Neutrophil (primary cell): Measurements from ENCODE around the gene SYNGR4.
"Not testable (repeated sequence)": the region's sequence is repeated elsewhere in the genome, so short reads cannot be mapped to it uniquely, and the experiment has no call there.

ENCODE experiments used
- H3K27ac ChIP-seq: fragments of 200-600 bp; sonication (generic); 2 replicates; pipeline ENCODE4 v1.5.1; 2016; ENCODE audit warnings: mild to moderate bottlenecking, moderate library complexity
- H3K27me3 ChIP-seq: fragments of 200-600 bp; sonication (generic); 2 replicates; pipeline ENCODE4 v1.6.0; 2016; ENCODE audit warnings: mild to moderate bottlenecking
- H3K36me3 ChIP-seq: fragments of 200-600 bp; sonication (generic); 2 replicates; pipeline ENCODE4 v1.5.1; 2017
- H3K4me1 ChIP-seq, 2 experiments: fragments of 200-600 bp in 1 of 2; sonication (generic) in 1 of 2; 1 replicate in 1 of 2; 2 replicates in 1 of 2; pipeline versions ENCODE4 v1.5.1 to v1.6.1; 2013 to 2016; ENCODE audit warnings: low read depth in 1 of 2, low read length in 1 of 2, mild to moderate bottlenecking in 1 of 2, moderate library complexity in 1 of 2; ENCODE audit not compliant: control insufficient read depth in 1 of 2, insufficient read depth in 1 of 2
- H3K4me3 ChIP-seq, 2 experiments: fragments of 200-600 bp in 1 of 2; sonication (generic) in 1 of 2; 1 replicate in 1 of 2; 2 replicates in 1 of 2; pipeline ENCODE4 v1.5.1; 2013 to 2016; ENCODE audit warnings: low read depth in 1 of 2, low read length in 1 of 2, mild to moderate bottlenecking in 1 of 2, moderate library complexity in 1 of 2
- H3K9me3 ChIP-seq: fragments of 200-600 bp; sonication (generic); 2 replicates; pipeline ENCODE4 v1.5.1; 2016
- TF ChIP-seq, protein P1 (sequence below): fragments of 200-600 bp; sonication (generic); IDR thresholded peaks from 2 replicates; pipeline ENCODE4 v1.5.1; 2016; ENCODE audit warnings: antibody characterized with exemption

Gene SYNGR4, protein sequence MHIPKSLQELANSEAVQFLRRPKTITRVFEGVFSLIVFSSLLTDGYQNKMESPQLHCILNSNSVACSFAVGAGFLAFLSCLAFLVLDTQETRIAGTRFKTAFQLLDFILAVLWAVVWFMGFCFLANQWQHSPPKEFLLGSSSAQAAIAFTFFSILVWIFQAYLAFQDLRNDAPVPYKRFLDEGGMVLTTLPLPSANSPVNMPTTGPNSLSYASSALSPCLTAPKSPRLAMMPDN

DNA sequence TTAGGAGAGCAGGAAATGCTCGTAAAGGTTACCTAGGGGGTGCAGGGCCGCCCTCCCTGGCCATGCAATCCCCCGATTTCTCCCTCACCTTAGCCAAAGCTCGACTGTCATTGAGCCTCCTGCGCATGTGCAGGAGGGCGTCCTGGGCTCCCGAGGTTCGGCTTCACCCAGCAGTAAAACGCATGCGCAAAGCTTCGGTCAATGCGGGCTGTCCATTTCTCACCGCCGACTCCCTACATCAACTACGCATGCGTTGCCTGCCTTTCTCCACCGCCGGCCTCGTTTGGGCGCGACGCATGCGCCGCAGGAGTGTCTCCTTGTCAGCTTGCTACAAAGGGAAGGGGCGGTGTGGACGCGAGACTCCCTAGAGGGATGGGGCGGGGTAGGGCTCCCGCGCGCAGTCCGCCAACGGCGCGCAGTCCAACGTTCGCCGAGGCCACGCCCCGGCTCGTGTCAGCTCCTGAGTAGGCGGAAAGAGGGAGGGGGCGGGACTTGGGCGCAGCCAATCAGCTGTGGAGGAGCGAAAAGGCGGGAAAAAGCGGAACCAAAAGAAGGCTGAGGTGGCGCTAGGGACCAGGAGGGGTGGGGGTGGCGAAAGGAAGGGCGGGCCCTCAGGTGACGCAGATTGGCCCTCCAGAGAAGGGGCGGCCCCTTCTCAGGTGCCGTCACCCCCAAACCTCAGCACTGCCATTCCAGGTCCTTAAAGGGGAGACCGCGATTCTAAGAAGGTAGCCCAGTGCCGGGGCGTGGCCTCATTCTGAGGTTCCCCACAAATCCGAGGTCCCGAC lies at the start of gene SYNGR4, which contains the start of gene TMEM143:
Gene SYNGR4 (plus strand): TSS at position 558 of the 788 bp plus-strand sequence. CDS start 1,476 bp downstream, outside the sequence.
Gene TMEM143 (minus strand): TSS at position 131 of the 788 bp plus-strand sequence. CDS start 20 bp downstream, at position 111.
- Histone ChIP-seq H3K27ac (peak within 1 kb of the TSS; percentile 89), H3K4me1 (peaks cover 18 to 19% of the 10 kb centered on the region in 2 experiments), H3K36me3 (no peaks in the 10 kb centered on the region), H3K9me3 (no peaks in the 10 kb centered on the region), H3K4me3 (peak within 1 kb of the TSS; percentile 79 to 85), H3K27me3 (no peaks in the 10 kb centered on the region)
- TF ChIP-seq, protein P1, sequence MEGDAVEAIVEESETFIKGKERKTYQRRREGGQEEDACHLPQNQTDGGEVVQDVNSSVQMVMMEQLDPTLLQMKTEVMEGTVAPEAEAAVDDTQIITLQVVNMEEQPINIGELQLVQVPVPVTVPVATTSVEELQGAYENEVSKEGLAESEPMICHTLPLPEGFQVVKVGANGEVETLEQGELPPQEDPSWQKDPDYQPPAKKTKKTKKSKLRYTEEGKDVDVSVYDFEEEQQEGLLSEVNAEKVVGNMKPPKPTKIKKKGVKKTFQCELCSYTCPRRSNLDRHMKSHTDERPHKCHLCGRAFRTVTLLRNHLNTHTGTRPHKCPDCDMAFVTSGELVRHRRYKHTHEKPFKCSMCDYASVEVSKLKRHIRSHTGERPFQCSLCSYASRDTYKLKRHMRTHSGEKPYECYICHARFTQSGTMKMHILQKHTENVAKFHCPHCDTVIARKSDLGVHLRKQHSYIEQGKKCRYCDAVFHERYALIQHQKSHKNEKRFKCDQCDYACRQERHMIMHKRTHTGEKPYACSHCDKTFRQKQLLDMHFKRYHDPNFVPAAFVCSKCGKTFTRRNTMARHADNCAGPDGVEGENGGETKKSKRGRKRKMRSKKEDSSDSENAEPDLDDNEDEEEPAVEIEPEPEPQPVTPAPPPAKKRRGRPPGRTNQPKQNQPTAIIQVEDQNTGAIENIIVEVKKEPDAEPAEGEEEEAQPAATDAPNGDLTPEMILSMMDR: peak; percentile 50

DNA sequence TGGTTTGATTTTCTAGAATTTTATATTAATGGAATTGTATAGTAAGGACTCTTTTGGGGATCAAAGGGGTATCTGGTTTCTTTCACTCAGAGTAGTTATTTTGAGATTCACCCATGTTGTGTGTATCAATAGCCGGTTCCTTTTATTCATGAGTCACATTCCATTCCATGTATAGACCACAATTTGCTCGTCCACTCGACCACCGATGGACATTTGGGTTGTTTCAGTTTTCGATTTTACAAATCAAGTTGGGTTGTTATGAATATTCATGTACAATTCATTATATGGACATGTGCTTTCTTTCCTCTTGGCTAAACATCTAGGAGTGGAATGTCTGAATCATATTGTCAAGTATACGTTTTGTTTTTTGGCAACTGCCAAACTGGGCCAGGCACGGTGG lies 48.5 kb upstream of the SYNGR4 start:
- Histone ChIP-seq H3K4me3 (no peak overlapping the region), H3K27me3 (no peaks in the 10 kb centered on the region), H3K9me3 (no peaks in the 10 kb centered on the region), H3K36me3 (no peaks in the 10 kb centered on the region), H3K27ac (no peak overlapping the region), H3K4me1 (peaks cover 10 to 12% of the 10 kb centered on the region in 2 experiments)
- TF ChIP-seq, protein P1: no peak

DNA sequence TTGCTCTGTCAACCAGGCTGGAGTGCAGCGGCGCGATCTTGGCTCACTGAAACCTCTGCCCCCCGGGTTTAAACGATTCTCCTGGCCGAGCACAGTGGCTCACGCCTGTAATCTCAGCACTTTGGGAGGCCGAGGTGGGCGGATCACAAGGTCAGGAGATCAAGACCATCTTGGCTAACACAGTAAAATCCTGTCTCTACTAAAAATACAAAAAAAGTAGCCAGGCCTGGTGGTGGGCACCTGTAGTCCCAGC lies 46.5 kb upstream of the SYNGR4 start:
- not testable (repeated sequence) for H3K27ac ChIP-seq, H3K36me3 ChIP-seq, H3K9me3 ChIP-seq, H3K4me3 ChIP-seq, H3K27me3 ChIP-seq
- H3K4me1 ChIP-seq: peaks cover 24 to 29% of the 10 kb centered on the region in 2 experiments

DNA sequence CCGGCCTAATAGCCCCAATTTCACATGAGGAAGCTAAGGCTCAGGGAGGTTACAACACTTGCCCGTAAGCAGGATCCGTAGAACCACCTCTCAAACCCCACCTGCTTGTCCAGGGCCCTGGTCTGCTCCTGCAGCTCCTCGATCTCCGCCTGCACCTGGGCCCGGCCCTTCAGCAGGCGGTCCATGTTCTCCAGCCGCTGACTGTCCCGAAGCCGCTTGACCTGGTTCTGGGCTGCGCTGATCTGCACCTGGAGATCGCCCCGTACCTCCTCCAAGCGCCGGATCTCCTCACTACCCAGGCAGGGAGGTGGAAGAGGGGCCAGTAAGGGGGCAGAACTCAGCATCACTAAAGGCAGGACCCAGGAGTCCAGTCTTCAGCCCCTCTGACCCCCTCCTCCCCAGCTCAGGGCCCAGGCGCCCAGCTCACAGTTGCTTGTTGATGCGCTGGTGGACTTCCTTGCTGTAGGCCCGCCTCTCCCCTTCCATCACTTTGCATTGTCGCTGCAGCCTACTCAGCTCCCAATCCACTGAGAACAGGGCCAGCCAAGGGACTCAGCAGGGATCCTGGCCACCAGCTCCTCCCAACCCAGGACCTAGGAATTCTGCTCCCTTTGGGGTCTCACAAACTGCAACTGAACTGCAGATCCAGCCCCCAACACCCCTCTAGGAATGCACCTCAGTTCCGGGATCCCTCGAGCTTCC lies 45.7 kb upstream of the SYNGR4 start:
- Histone ChIP-seq H3K27ac (no peak overlapping the region), H3K36me3 (no peaks in the 10 kb centered on the region), H3K4me3 (no peak overlapping the region), H3K4me1 (peaks cover 32 to 37% of the 10 kb centered on the region in 2 experiments), H3K27me3 (no peaks in the 10 kb centered on the region), H3K9me3 (no peaks in the 10 kb centered on the region)
- TF ChIP-seq, protein P1: no peak

DNA sequence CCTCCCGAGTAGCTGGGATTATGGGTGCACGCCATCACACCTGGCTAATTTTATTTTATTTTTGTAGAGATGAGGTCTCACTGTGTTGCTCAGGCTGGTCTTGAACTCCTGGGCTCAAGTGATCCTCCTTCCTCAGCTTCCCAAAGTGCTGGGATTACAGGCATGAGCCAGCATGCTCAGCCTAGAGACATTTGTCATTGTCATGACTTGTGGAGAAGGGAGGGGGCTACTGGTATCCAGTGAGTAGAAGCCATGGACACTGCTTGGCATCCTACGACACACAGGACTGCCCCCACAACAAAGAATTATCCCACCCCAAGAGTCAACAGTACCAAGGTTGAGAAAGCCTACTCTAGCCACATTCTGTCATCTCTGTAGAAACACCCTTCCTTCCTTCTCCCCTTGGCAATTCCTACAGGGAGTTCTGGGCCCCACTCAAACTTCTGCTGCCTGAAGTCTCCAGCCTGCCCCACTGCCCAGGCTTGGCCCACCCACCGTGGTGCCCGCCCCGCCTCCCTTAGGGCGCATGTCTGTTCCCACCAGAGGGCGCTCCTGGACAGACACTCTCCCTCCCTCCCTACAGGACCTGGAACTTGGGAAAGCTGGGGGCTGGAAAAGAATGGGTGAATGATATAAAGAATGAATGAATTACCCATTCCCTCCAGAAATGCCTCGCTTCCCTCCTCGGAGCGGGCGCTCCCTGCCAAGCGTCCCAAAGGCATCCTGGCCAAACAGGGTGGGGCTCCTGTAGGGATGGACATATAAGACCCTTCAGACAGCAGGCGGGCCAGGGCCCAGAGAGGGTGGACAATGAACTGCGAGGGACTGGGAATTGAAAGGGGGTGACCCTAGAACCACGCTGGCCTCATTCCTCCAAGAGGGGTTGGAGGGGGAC lies 44.3 kb upstream of the SYNGR4 start:
- H3K36me3 ChIP-seq: no peaks in the 10 kb centered on the region
- no peaks in the 10 kb centered on the region for H3K27me3 ChIP-seq
- H3K9me3 ChIP-seq: no peaks in the 10 kb centered on the region
- peaks cover 47 to 51% of the 10 kb centered on the region in 2 experiments for H3K4me1 ChIP-seq
- H3K4me3 ChIP-seq: peak overlapping the region in 1 of 2 experiments; percentile 78
- peak overlapping the region; percentile 99 for H3K27ac ChIP-seq
- TF ChIP-seq, protein P1: peak; percentile 92
